GM21717 (cell line): Measurements from ENCODE around the gene OTOP1.
"Not testable (repeated sequence)": the region's sequence is repeated elsewhere in the genome, so short reads cannot be mapped to it uniquely, and the experiment has no call there.

Experiments
- ATAC-seq: cut with Tn5 transposase; IDR thresholded peaks from one replicate; pipeline ENCODE4 v1.9.1; 2021; ENCODE audit warnings: mild to moderate bottlenecking, moderate library complexity; ENCODE audit not compliant: unreplicated experiment

The OTOP1 gene

DNA sequence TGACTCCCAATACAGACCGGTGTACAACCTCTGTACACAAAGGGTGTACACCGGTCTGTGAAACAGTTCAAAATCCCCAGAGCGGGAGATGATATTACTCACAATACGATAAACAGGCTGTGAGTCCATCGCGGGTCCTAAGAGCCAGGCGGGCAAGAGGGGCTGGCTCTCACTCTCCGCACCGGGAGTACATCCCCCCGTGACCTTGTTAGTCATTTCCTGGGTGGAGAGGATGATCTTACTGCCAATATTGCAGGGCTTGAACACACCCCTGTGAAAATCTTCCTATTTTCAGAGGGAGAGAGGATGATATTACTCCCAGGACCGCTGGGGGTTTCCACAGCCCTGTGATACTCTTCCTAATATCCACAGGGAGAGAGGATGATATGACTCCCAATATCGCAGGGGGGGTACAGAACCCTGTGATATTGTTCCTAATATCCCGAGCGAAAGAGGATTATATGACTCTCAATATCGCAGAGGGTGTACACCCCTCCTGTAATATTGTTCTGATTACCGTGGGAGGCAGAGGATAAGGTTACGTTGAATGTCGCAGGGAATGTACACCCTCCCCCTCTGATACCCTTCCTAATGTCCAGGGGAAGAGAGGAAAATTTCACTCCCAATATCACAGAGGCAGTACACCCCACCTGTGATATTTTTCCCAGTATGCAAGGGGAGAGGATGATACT is 60.9 kb downstream of the OTOP1 start:
- ATAC-seq = not testable (repeated sequence)

DNA sequence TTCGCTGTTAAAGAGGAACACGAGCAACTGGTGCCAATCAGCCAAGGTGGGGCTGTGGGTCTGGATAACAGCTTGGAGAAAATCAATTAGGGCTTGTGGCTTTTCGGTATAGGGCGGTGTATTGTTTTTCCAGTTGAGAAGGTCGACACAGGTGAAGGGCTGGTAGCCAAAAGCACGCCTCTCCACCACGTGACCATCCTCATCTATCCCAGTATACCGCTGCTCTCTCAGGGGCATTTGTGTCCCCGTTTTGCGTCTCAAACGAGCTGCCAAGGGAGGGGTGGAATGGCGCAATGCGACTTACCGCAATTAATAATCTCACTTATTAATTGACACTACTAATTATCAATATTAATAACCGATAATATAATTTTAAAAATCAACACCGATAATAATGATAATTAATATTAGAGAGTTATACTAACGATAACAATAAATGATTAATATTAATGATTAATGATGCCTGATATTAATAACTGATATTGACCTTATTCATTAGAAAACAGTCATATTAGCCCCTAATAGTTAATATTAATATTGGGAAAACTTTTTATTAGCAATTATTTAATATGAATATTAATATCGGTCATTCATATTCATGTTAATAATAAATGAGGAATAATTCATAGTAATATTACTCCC is 62.1 kb downstream of the OTOP1 start:
- not testable (repeated sequence) for ATAC-seq

DNA sequence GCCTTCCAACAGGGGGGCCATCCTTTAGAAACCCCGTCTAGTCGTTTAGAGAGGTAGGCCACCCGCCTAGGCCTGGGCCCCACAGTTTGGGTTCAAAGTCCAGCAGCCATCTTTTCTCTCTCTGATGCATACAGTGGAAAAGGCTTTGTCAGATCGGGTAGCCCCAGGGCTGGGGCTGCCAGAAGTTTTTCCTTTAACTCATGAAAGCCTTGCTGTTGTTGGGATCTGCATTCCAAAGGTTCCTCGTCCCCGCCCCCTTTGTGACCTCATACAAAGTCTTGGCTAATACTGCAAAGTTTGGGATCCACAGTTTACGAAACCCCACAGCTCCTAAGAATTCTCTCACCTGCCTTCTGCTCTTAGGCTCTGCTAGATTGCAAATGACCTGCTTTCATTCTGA is 64.5 kb downstream of the OTOP1 start:
- ATAC-seq = not testable (repeated sequence)

GRCh38 chr4:4160956-4161665 is 65.6 kb downstream of the OTOP1 start:
- not testable (repeated sequence) for ATAC-seq

GRCh38 chr4:4145622-4146021 is 81.1 kb downstream of the OTOP1 start:
- ATAC-seq = not testable (repeated sequence)

DNA sequence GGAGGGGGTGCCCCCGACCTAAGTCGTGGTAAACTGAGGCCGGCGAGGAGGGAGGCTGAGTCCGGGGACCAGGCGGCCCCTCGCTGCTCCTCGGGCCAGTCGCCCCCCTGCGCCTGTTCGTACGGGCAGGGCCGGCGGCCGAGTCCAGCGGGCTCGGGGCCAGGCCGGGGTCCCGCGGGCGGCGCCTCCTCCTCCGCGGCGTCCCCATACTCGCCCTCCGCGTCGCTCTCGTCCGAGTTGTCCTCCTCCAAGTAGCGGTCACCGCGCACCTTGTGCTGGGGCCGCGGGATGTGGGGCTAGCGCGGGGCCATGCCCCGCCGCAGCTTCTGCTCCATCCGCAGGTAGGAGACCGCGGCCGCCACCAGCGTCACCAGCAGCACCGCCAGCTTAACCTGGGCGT is 83.4 kb downstream of the OTOP1 start:
- not testable (repeated sequence) for ATAC-seq

GRCh38 chr4:4142679-4143078 is 84.0 kb downstream of the OTOP1 start:
- not testable (repeated sequence) for ATAC-seq

DNA sequence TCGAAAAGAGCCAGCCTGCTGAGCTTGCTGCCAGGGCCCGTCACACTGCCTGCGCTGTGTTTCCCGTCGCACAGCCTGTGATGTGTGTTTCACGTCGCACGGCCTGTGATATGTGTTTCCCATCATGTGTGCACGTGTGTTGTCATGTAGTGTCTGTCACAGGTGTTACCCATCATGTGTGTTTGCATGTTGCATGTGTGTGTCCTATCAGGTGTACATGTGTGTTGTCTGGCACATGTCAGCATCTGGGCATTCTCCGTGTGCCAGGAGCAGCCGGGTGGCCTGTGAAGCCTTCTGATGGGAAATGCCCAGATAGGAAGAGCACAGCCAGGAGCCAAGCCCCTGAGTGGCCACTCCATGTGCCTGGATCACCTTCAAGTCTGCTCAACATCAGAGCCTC is 85.5 kb downstream of the OTOP1 start:
- ATAC-seq = not testable (repeated sequence)
